Cardiac fibroblast (primary cell): ENCODE data around the gene ZNF853.

Experiments
- DNase-seq, 2 donors: peaks; one replicate each; pipeline versions ENCODE4 v3.0.0 to v3.0.0-alpha.2; 2010; ENCODE audit warnings: low read depth in 2 of 2
- H3K4me3 ChIP-seq, 2 donors: replicated peaks in 1 of 2; 1 replicate in 1 of 2; 2 replicates in 1 of 2; pipeline ENCODE4 v1.5.1; 2011; ENCODE audit warnings: low read depth in 2 of 2, low read length in 2 of 2, mild to moderate bottlenecking in 2 of 2, moderate library complexity in 1 of 2
- CTCF ChIP-seq: IDR thresholded peaks from one replicate; pipeline ENCODE4 v1.5.1; 2011; ENCODE audit warnings: low read depth, mild to moderate bottlenecking, low read length, inconsistent platforms

ZNF853 gene

GRCh38 chr7:6648815-6649104, 33.4 kb downstream of the ZNF853 start:
- no peak overlapping the region for H3K4me3 ChIP-seq
- TF ChIP-seq CTCF, result no peak
- DNase-seq, result no peak

GRCh38 chr7:6649241-6649961, 34.0 kb downstream of the ZNF853 start:
- no peak for DNase-seq
- no peak for TF ChIP-seq CTCF
- no peak overlapping the region for H3K4me3 ChIP-seq

DNA sequence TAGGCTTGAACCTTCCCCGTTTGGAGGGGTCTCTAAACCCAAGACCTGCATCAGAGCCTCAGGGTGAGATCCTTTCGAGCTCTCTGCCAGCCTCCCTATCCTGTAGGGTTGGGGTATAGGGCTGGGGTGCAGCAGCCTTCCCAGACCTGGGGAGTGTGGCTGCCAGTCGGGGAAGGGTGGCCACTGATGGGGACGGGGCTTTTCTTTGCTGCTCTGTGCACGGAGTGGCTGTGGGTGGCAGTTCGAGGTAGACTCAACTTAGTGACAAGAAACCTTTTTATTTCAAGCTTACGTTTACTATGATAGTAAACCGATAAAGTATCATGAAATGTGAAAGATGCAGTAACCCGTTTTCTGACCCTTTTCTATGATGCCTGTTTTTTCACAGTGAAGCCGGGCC, 34.7 kb downstream of the ZNF853 start:
- DNase-seq, result no peak
- no peak for TF ChIP-seq CTCF
- H3K4me3 ChIP-seq, result no peak overlapping the region

DNA sequence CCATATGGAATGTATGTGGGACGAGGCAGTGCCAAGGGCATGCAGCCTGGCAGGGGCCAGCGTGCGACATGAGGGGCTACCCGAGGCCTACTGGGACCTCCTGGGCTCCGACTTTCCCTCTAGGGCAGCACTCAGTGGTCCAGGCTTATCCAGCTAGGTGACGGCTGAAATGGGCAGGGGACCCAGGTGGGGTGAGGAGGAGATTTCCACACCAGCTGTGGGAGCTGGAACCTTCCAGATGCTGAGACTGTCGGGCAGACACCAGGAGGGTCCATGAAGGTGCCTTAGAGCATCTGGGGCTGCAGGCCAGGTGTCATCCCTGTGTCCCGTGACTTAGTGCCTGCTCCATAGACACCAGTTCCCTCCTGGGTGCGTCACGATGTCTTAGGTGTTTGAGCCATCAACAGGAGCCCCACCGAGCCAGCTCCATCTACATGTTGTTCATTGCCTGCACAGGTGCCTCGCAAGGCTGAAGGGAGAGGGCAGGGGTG, 35.2 kb downstream of the ZNF853 start:
- DNase-seq, result no peak
- TF ChIP-seq CTCF, result no peak
- H3K4me3 ChIP-seq, result no peak overlapping the region

DNA sequence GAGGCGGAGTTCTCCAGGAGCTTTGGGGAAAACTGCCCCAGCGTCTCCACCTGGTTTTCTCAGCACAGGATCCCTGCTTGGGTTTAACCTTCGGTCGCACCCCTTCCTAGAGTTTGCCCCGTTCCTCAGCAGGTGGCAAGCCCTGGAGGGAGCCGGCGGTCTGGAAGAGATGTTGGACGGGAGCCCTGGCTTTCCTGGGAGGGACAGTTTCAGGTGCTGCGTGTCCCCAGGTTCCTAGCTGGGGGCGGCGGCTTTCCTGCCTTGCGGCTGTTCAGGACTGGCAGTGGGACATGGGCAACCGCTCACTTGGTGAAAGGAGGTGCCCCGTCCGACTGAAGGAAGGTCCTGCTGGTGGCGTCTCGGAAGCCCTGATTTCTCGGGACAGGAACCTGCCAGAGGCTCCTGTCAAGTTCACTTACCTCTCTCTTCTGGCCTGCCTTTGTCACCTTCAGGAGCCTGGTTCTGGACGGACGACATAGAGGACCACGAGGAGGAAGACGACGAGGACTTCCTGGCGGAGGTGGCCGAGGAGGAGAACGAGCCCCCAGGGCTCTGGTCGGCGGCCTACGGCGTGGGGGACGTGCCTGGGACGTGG, 36.5 kb downstream of the ZNF853 start:
- DNase-seq, result no peak
- no peak for TF ChIP-seq CTCF
- no peak overlapping the region for H3K4me3 ChIP-seq

DNA sequence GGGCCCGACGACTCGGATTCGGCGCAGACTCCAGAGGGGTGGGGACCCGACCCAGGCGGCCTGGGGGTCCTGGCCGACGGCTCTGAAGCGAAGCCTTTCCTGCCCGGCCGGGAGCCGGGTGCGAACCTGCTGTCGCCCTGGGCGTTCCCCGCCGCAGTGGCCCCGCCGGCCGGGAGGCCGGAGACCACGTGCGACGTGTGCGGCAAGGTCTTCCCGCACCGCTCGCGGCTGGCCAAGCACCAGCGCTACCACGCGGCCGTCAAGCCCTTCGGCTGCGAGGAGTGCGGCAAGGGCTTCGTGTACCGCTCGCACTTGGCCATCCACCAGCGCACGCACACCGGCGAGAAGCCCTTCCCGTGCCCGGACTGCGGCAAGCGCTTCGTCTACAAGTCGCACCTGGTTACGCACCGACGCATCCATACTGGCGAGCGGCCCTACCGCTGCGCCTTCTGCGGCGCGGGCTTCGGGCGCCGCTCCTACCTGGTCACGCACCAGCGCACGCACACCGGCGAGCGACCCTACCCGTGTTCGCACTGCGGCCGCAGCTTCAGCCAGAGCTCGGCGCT, 37.1 kb downstream of the ZNF853 start:
- H3K4me3 ChIP-seq, result no peak overlapping the region
- DNase-seq, result no peak
- no peak for TF ChIP-seq CTCF
